Central memory CD4-positive, alpha-beta T cell (primary cell): Measurements from ENCODE around the gene KIRREL3.
A peak's percentile ranks its signal among the peaks of the same experiment; 100 is the strongest.

Experiments used
- DNase-seq: peaks from one replicate; pipeline ENCODE4 v3.0.0; 2022

Gene KIRREL3

GRCh38 chr11:126766440-126766839 is 234.1 kb downstream of the KIRREL3 start:
- DNase-seq, result no peak

GRCh38 chr11:126765196-126765595 is 235.4 kb downstream of the KIRREL3 start:
- DNase-seq, result no peak

GRCh38 chr11:126764231-126764630 is 236.3 kb downstream of the KIRREL3 start:
- DNase-seq, result no peak

- no peak for DNase-seq
These were observed 243.7 kb downstream of the KIRREL3 start for GRCh38 chr11:126756855-126757254.

- DNase-seq, result no peak
These were observed 244.1 kb downstream of the KIRREL3 start for GRCh38 chr11:126756421-126756820.

GRCh38 chr11:126755526-126755925 is 245.0 kb downstream of the KIRREL3 start:
- DNase-seq, result no peak

GRCh38 chr11:126754591-126755426 is 245.8 kb downstream of the KIRREL3 start:
- DNase-seq, result no peak

- DNase-seq, result no peak
These were observed 246.6 kb downstream of the KIRREL3 start for GRCh38 chr11:126753990-126754389.

GRCh38 chr11:126751242-126751641 is 249.3 kb downstream of the KIRREL3 start:
- DNase-seq, result no peak

GRCh38 chr11:126748793-126749192 is 251.8 kb downstream of the KIRREL3 start:
- DNase-seq, result no peak

- DNase-seq, result peak; percentile 17
These were observed 252.3 kb downstream of the KIRREL3 start for GRCh38 chr11:126748100-126748791.

- DNase-seq, result no peak
These were observed 253.3 kb downstream of the KIRREL3 start for GRCh38 chr11:126747315-126747714.

GRCh38 chr11:126746443-126746842 is 254.1 kb downstream of the KIRREL3 start:
- DNase-seq, result no peak

GRCh38 chr11:126744699-126745098 is 255.9 kb downstream of the KIRREL3 start:
- no peak for DNase-seq

- no peak for DNase-seq
These were observed 256.9 kb downstream of the KIRREL3 start for GRCh38 chr11:126743628-126744027.

GRCh38 chr11:126742582-126742981 is 258.0 kb downstream of the KIRREL3 start:
- peak; percentile 17 for DNase-seq

GRCh38 chr11:126740846-126741245 is 259.7 kb downstream of the KIRREL3 start:
- DNase-seq, result no peak

- DNase-seq, result no peak
These were observed 260.9 kb downstream of the KIRREL3 start for GRCh38 chr11:126739499-126740145.

- DNase-seq, result no peak
These were observed 262.1 kb downstream of the KIRREL3 start for GRCh38 chr11:126738295-126739031.

- DNase-seq, result no peak
These were observed 263.6 kb downstream of the KIRREL3 start for GRCh38 chr11:126736682-126737572.

- DNase-seq, result no peak
These were observed 265.8 kb downstream of the KIRREL3 start for GRCh38 chr11:126734752-126735151.

GRCh38 chr11:126733685-126734084 is 266.9 kb downstream of the KIRREL3 start:
- DNase-seq, result no peak
